ENCODE results near the gene MYH11. TPM values are rescaled to one million over a fixed set of nuclear protein-coding genes. Genes with fewer than 3 reads are reported as not detected.

Gene MYH11
- polyA plus RNA-seq, 1 donor from 2014 or later: not detected

DNA sequence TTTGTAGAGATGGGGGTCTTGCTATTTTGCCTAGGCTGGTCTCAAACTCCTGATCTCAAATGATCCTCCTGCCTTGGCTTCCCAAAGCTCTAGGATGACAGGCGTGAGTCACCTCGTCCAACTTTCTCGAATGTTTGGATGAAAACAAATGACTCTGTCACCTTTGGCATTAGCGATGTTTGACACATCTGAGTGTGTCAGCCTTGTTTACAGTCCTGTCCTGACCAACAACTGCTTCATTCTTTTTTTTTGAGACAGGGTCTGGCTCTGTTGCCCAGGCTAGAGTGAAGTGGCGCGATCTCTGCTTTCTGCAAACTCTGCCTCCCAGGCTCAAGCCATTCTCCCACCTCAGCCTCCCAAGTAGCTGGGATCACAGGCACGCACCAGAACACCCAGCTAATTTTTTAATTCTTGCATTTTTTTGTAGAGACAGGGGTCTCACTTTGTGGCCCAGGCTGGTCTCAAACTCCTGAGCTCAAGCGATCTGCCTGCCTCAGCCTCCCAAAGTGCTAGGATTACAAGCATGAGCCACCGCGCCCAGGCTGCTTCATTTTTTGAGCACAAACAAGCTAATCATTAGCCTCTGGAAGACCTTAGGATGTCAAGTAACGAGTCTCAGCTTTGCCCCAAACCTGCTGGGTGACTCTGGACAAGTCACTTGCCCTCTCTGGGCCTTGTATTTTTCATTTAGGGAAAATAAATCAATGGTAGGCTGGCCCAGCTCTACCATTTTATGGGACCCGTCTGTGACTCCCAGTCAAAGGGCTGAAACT is 7.4 kb downstream of the MYH11 start:
- H3K4me3 ChIP-seq (ENCODE audit: low read length): no peak overlapping the region
- no peak overlapping the region for H3K4me2 ChIP-seq (ENCODE audit: low read length)
- no peak overlapping the region for H3K27ac ChIP-seq (ENCODE audit: low read length)
- H3K9ac ChIP-seq (ENCODE audit: low read length): no peak overlapping the region
- peaks cover 4% of the 10 kb centered on the region for H3K27me3 ChIP-seq (ENCODE audit: insufficient read depth, low read depth, low read length)
- H3K9me3 ChIP-seq (ENCODE audit: low read length): no peaks in the 10 kb centered on the region
- no peak for TF ChIP-seq CTCF (IDR thresholded peaks at IDR 0.05; ENCODE audit: poor library complexity, severe bottlenecking)
- H3K9me2 ChIP-seq (ENCODE audit: insufficient read depth, low read length): no peaks in the 10 kb centered on the region
- no peaks in the 10 kb centered on the region for H3F3A ChIP-seq (ENCODE audit: insufficient read depth, low read length, poor library complexity, severe bottlenecking)
- H3K79me2 ChIP-seq (replicated peaks; ENCODE audit: insufficient read depth, low read length): no peaks in the 10 kb centered on the region
- H3K36me3 ChIP-seq (ENCODE audit: insufficient read depth, low read length): no peaks in the 10 kb centered on the region
- H2AFZ ChIP-seq (ENCODE audit: low read depth, low read length): no peak overlapping the region
- no peaks in the 10 kb centered on the region for H4K20me1 ChIP-seq (ENCODE audit: insufficient read depth)

DNA sequence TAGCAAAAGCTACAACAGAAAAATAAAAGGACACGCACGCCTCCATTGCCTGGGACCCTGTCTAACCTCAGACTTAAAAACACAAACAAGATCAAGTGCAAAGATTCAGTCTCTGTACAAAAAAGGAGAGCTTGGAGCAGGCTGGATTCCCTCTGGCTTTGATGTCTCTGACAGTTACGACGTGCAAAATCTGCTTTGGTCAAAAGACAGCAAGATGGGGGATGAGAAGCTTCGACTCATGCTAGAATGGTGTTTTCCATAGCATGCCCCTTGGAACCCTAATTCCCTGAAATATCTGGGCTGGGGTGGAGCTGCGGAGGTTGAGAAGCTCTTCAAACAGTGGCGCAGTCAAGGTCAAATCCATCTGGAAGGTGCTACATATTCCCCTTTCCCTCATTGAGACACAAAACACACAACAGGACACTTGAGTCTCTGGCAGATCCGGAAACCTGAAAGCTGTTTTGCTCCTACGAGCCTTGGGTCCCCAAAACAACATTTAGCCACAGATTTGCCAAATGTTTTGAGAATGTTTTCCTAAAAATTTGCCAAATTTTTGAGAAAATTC is 9.1 kb downstream of the MYH11 start:
- Histone ChIP-seq H3K27ac (ENCODE audit: low read length) (no peak overlapping the region), H3K4me3 (ENCODE audit: low read length) (no peak overlapping the region), H3K9me2 (ENCODE audit: insufficient read depth, low read length) (no peaks in the 10 kb centered on the region), H3K36me3 (ENCODE audit: insufficient read depth, low read length) (no peaks in the 10 kb centered on the region), H3F3A (ENCODE audit: insufficient read depth, low read length, poor library complexity, severe bottlenecking) (no peaks in the 10 kb centered on the region), H3K79me2 (replicated peaks; ENCODE audit: insufficient read depth, low read length) (no peaks in the 10 kb centered on the region), H3K9ac (ENCODE audit: low read length) (no peak overlapping the region), H4K20me1 (ENCODE audit: insufficient read depth) (no peaks in the 10 kb centered on the region), H3K27me3 (ENCODE audit: insufficient read depth, low read depth, low read length) (no peaks in the 10 kb centered on the region), H2AFZ (ENCODE audit: low read depth, low read length) (no peak overlapping the region), H3K9me3 (ENCODE audit: low read length) (no peaks in the 10 kb centered on the region), H3K4me2 (ENCODE audit: low read length) (no peak overlapping the region)
- TF ChIP-seq MXI1 (conservative IDR thresholded peaks at IDR 0.05; ENCODE audit: poor library complexity, severe bottlenecking) (no peak), EP300 (conservative IDR thresholded peaks at IDR 0.05; ENCODE audit: poor library complexity, severe bottlenecking) (no peak)
- TF ChIP-seq, protein P1, sequence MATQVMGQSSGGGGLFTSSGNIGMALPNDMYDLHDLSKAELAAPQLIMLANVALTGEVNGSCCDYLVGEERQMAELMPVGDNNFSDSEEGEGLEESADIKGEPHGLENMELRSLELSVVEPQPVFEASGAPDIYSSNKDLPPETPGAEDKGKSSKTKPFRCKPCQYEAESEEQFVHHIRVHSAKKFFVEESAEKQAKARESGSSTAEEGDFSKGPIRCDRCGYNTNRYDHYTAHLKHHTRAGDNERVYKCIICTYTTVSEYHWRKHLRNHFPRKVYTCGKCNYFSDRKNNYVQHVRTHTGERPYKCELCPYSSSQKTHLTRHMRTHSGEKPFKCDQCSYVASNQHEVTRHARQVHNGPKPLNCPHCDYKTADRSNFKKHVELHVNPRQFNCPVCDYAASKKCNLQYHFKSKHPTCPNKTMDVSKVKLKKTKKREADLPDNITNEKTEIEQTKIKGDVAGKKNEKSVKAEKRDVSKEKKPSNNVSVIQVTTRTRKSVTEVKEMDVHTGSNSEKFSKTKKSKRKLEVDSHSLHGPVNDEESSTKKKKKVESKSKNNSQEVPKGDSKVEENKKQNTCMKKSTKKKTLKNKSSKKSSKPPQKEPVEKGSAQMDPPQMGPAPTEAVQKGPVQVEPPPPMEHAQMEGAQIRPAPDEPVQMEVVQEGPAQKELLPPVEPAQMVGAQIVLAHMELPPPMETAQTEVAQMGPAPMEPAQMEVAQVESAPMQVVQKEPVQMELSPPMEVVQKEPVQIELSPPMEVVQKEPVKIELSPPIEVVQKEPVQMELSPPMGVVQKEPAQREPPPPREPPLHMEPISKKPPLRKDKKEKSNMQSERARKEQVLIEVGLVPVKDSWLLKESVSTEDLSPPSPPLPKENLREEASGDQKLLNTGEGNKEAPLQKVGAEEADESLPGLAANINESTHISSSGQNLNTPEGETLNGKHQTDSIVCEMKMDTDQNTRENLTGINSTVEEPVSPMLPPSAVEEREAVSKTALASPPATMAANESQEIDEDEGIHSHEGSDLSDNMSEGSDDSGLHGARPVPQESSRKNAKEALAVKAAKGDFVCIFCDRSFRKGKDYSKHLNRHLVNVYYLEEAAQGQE (IDR thresholded peaks at IDR 0.05; ENCODE audit: borderline replicate concordance): no peak

DNA sequence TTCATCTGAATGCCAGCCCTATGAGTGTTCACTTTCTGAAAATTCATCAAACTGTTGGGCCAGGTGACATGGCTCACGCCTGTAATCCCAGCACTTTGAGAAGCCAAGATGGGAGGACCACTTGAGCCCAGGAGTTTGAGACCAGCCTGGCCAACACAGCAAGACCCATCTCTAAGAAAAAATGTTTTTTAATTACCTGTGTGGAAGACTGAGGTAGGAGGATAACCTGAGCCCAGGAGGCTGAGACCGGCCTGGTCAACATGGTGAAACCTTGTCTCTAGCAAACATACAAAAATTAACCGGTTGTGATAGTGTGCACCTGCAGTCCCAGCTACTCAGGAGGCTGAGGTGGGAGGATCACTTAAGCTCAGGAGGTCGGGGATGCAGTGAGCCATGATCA is 10.3 kb downstream of the MYH11 start:
- Histone ChIP-seq H3K4me2 (ENCODE audit: low read length) (no peak overlapping the region), H3K79me2 (replicated peaks; ENCODE audit: insufficient read depth, low read length) (no peaks in the 10 kb centered on the region), H3K9me2 (ENCODE audit: insufficient read depth, low read length) (no peaks in the 10 kb centered on the region), H3K4me3 (ENCODE audit: low read length) (no peak overlapping the region), H3K27me3 (ENCODE audit: insufficient read depth, low read depth, low read length) (no peaks in the 10 kb centered on the region), H3K9ac (ENCODE audit: low read length) (no peak overlapping the region), H3K9me3 (ENCODE audit: low read length) (no peaks in the 10 kb centered on the region), H3K27ac (ENCODE audit: low read length) (no peak overlapping the region), H2AFZ (ENCODE audit: low read depth, low read length) (no peak overlapping the region), H3F3A (ENCODE audit: insufficient read depth, low read length, poor library complexity, severe bottlenecking) (no peaks in the 10 kb centered on the region), H3K36me3 (ENCODE audit: insufficient read depth, low read length) (no peaks in the 10 kb centered on the region), H4K20me1 (ENCODE audit: insufficient read depth) (no peaks in the 10 kb centered on the region)
- TF ChIP-seq POLR2AphosphoS5 (IDR thresholded peaks at IDR 0.05): no peak
- TF ChIP-seq CTCF (IDR thresholded peaks at IDR 0.05; ENCODE audit: poor library complexity, severe bottlenecking): no peak
- TF ChIP-seq EP300 (conservative IDR thresholded peaks at IDR 0.05; ENCODE audit: poor library complexity, severe bottlenecking): no peak
- TF ChIP-seq EZH2 (IDR thresholded peaks at IDR 0.05; ENCODE audit: borderline replicate concordance, insufficient read depth, low read length, poor library complexity, severe bottlenecking): no peak
- TF ChIP-seq, protein P1 (IDR thresholded peaks at IDR 0.05; ENCODE audit: borderline replicate concordance): no peak

Measured in neural cell (in vitro differentiated cells).